ENCODE data around the gene ACYP1. TPM values are rescaled to one million over a fixed set of nuclear protein-coding genes. Genes with fewer than 3 reads are reported as not detected.

The ACYP1 gene
- total and polyA plus RNA-seq, 9 of the 15 experiments (the other 6 are each of a cell fraction or from before 2014, with no cell fraction given), result 19.9 to 113 (median 52.3) TPM

DNA sequence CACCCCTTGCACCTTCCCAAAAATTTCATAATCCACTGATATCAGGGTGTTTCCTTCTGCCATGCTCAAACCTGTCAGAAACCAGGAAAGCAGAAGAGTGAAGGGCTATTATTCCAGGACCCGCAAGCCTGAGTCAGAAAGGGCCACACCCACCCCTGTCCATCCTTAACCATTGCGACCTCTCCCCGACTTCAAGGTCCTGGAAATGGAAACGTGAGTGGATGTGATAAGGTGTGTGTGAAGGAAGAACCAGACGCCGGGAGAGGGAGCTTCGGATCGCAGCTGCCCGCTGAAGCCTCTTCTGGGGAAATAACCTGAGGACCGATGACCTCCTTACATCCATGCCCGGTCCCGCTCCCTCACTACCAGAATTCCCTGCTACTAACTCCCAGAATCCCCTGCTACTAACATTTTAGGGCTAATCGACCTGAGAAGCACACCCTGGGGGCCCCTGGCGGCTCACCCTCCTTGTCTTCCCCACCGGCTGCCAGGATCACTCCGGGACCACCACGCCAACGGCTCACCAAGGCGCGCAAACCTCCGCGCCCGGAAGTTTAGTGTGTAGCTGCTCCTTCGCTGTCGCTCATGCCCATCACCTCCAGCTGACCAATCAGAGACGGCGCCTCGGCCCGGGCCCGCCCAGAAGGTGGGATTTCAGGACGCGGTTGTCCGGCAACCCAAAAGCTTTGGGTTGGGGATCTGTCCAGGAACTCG, at the start of gene ACYP1 (continued):
- TF ChIP-seq, protein P1, sequence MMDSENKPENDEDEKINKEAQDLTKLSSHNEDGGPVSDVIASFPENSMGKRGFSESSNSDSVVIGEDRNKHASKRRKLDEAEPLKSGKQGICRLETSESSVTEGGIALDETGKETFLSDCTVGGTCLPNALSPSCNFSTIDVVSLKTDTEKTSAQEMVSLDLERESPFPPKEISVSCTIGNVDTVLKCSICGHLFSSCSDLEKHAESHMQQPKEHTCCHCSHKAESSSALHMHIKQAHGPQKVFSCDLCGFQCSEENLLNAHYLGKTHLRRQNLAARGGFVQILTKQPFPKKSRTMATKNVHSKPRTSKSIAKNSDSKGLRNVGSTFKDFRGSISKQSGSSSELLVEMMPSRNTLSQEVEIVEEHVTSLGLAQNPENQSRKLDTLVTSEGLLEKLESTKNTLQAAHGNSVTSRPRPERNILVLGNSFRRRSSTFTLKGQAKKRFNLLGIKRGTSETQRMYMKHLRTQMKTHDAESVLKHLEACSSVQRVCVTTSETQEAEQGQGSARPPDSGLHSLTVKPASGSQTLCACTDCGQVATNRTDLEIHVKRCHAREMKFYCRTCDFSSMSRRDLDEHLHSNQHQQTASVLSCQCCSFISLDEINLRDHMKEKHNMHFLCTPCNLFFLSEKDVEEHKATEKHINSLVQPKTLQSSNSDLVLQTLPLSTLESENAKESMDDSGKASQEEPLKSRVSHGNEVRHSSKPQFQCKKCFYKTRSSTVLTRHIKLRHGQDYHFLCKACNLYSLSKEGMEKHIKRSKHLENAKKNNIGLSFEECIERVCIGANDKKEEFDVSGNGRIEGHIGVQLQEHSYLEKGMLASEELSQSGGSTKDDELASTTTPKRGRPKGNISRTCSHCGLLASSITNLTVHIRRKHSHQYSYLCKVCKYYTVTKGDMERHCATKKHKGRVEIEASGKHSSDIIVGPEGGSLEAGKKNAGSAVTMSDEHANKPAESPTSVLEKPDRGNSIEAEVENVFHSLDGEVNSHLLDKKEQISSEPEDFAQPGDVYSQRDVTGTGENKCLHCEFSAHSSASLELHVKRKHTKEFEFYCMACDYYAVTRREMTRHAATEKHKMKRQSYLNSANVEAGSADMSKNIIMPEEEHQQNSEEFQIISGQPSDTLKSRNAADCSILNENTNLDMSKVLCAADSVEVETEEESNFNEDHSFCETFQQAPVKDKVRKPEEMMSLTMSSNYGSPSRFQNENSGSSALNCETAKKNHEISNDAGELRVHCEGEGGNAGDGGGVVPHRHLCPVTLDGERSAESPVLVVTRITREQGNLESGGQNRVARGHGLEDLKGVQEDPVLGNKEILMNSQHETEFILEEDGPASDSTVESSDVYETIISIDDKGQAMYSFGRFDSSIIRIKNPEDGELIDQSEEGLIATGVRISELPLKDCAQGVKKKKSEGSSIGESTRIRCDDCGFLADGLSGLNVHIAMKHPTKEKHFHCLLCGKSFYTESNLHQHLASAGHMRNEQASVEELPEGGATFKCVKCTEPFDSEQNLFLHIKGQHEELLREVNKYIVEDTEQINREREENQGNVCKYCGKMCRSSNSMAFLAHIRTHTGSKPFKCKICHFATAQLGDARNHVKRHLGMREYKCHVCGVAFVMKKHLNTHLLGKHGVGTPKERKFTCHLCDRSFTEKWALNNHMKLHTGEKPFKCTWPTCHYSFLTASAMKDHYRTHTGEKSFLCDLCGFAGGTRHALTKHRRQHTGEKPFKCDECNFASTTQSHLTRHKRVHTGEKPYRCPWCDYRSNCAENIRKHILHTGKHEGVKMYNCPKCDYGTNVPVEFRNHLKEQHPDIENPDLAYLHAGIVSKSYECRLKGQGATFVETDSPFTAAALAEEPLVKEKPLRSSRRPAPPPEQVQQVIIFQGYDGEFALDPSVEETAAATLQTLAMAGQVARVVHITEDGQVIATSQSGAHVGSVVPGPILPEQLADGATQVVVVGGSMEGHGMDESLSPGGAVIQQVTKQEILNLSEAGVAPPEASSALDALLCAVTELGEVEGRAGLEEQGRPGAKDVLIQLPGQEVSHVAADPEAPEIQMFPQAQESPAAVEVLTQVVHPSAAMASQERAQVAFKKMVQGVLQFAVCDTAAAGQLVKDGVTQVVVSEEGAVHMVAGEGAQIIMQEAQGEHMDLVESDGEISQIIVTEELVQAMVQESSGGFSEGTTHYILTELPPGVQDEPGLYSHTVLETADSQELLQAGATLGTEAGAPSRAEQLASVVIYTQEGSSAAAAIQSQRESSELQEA (IDR thresholded peaks at IDR 0.05; ENCODE audit: low read depth), result no peak
- no peak for TF ChIP-seq NONO (IDR thresholded peaks at IDR 0.05; ENCODE audit: low read depth in 2 of 2, low read length in 1 of 2)
- no peak for TF ChIP-seq NFE2 (IDR thresholded peaks at IDR 0.05; ENCODE audit: low read depth)
- no peak for TF ChIP-seq JUNB (CRISPR knock-in tag; conservative IDR thresholded peaks at IDR 0.05)
- TF ChIP-seq, protein P2, sequence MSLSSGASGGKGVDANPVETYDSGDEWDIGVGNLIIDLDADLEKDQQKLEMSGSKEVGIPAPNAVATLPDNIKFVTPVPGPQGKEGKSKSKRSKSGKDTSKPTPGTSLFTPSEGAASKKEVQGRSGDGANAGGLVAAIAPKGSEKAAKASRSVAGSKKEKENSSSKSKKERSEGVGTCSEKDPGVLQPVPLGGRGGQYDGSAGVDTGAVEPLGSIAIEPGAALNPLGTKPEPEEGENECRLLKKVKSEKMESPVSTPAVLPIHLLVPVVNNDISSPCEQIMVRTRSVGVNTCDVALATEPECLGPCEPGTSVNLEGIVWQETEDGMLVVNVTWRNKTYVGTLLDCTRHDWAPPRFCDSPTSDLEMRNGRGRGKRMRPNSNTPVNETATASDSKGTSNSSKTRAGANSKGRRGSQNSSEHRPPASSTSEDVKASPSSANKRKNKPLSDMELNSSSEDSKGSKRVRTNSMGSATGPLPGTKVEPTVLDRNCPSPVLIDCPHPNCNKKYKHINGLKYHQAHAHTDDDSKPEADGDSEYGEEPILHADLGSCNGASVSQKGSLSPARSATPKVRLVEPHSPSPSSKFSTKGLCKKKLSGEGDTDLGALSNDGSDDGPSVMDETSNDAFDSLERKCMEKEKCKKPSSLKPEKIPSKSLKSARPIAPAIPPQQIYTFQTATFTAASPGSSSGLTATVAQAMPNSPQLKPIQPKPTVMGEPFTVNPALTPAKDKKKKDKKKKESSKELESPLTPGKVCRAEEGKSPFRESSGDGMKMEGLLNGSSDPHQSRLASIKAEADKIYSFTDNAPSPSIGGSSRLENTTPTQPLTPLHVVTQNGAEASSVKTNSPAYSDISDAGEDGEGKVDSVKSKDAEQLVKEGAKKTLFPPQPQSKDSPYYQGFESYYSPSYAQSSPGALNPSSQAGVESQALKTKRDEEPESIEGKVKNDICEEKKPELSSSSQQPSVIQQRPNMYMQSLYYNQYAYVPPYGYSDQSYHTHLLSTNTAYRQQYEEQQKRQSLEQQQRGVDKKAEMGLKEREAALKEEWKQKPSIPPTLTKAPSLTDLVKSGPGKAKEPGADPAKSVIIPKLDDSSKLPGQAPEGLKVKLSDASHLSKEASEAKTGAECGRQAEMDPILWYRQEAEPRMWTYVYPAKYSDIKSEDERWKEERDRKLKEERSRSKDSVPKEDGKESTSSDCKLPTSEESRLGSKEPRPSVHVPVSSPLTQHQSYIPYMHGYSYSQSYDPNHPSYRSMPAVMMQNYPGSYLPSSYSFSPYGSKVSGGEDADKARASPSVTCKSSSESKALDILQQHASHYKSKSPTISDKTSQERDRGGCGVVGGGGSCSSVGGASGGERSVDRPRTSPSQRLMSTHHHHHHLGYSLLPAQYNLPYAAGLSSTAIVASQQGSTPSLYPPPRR (CRISPR knock-in tag; IDR thresholded peaks at IDR 0.05; ENCODE audit: borderline replicate concordance), result no peak
- TF ChIP-seq YY1 (IDR thresholded peaks at IDR 0.05; ENCODE audit: borderline replicate concordance in 1 of 3, control insufficient read depth in 1 of 3, extremely low read depth in 1 of 3, insufficient read depth in 3 of 3, insufficient read length in 1 of 3, insufficient replicate concordance in 2 of 3, low read depth in 1 of 3, low read length in 2 of 3), result no peak
- no peak for TF ChIP-seq ZNF121 (CRISPR knock-in tag; conservative IDR thresholded peaks at IDR 0.05)
- TF ChIP-seq, protein P3, sequence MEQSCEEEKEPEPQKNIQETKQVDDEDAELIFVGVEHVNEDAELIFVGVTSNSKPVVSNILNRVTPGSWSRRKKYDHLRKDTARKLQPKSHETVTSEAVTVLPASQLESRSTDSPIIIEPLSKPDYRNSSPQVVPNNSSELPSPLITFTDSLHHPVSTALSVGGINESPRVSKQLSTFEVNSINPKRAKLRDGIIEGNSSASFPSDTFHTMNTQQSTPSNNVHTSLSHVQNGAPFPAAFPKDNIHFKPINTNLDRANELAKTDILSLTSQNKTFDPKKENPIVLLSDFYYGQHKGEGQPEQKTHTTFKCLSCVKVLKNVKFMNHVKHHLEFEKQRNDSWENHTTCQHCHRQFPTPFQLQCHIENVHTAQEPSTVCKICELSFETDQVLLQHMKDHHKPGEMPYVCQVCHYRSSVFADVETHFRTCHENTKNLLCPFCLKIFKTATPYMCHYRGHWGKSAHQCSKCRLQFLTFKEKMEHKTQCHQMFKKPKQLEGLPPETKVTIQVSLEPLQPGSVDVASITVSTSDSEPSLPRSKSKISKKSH (CRISPR knock-in tag; IDR thresholded peaks at IDR 0.05), result no peak
